Upper lobe of left lung (tissue), 4 donors: Measurements from ENCODE around the gene RMI1.

Experiments
- CTCF ChIP-seq, 6 experiments: fragments of 450-650 bp in 4 of 6; fragments of 200-600 bp in 2 of 6; sonication (generic) in 2 of 6; IDR thresholded peaks; one replicate each; pipeline ENCODE4 v1.5.1; 2016 to 2019; ENCODE audit warnings: antibody characterized with exemption in 6 of 6
- POLR2A ChIP-seq, 4 donors: fragments of 450-650 bp; IDR thresholded peaks; one replicate each; pipeline ENCODE4 v1.5.1; 2016 to 2017; ENCODE audit warnings: antibody characterized with exemption in 4 of 4, mild to moderate bottlenecking in 2 of 4

- TF ChIP-seq CTCF (IDR thresholded peaks at IDR 0.05) (no peak), POLR2A (IDR thresholded peaks at IDR 0.05) (no peak)
Measured at GRCh38 chr9:83986195-83986594, 5.6 kb downstream of the RMI1 start.
